GM19238 (cell line): ENCODE results near the gene ELFN1.

ENCODE experiments used
- DNase-seq: peaks from one replicate; pipeline ENCODE4 v3.0.0; 2011; ENCODE audit warnings: low spot score; ENCODE audit not compliant: insufficient read length

Gene ELFN1

GRCh38 chr7:1642291-1642731 lies 27.8 kb upstream of the ELFN1 start:
- DNase-seq = no peak

- no peak for DNase-seq
Measured at GRCh38 chr7:1643270-1644092, 26.6 kb upstream of the ELFN1 start.

GRCh38 chr7:1644341-1645070 lies 25.6 kb upstream of the ELFN1 start:
- DNase-seq = no peak

GRCh38 chr7:1645071-1645409 lies 25.0 kb upstream of the ELFN1 start:
- DNase-seq = no peak

- DNase-seq = no peak
Measured at GRCh38 chr7:1645476-1645875, 24.6 kb upstream of the ELFN1 start.

- no peak for DNase-seq
Measured at GRCh38 chr7:1646391-1646790, 23.7 kb upstream of the ELFN1 start.

- DNase-seq = no peak
Measured at GRCh38 chr7:1646957-1647891, 22.9 kb upstream of the ELFN1 start.

- no peak for DNase-seq
Measured at GRCh38 chr7:1647961-1648672, 22.0 kb upstream of the ELFN1 start.

- no peak for DNase-seq
Measured at GRCh38 chr7:1649751-1650326, 20.2 kb upstream of the ELFN1 start.

- no peak for DNase-seq
Measured at GRCh38 chr7:1650363-1651030, 19.6 kb upstream of the ELFN1 start.

GRCh38 chr7:1651031-1651446 lies 19.0 kb upstream of the ELFN1 start:
- DNase-seq = no peak

- no peak for DNase-seq
Measured at GRCh38 chr7:1651891-1652290, 18.2 kb upstream of the ELFN1 start.

- no peak for DNase-seq
Measured at GRCh38 chr7:1653500-1653899, 16.6 kb upstream of the ELFN1 start.

GRCh38 chr7:1654111-1654510 lies 16.0 kb upstream of the ELFN1 start:
- no peak for DNase-seq

- no peak for DNase-seq
Measured at GRCh38 chr7:1654738-1655475, 15.2 kb upstream of the ELFN1 start.

- no peak for DNase-seq
Measured at GRCh38 chr7:1659696-1660095, 10.4 kb upstream of the ELFN1 start.

- no peak for DNase-seq
Measured at GRCh38 chr7:1661461-1661860, 8.6 kb upstream of the ELFN1 start.

GRCh38 chr7:1662101-1662500 lies 8.0 kb upstream of the ELFN1 start:
- no peak for DNase-seq

GRCh38 chr7:1662767-1663166 lies 7.3 kb upstream of the ELFN1 start:
- no peak for DNase-seq

GRCh38 chr7:1663223-1663622 lies 6.9 kb upstream of the ELFN1 start:
- DNase-seq = no peak
